Central memory CD8-positive, alpha-beta T cell (primary cell): ENCODE results near the gene ETFRF1.

Experiments used
- ATAC-seq: fragments of 150-1000 bp; cut with Tn5 transposase; replicated peaks from 2 replicates; pipeline ENCODE4 v1.10.0; 2022; ENCODE audit warnings: mild to moderate bottlenecking, moderate FRiP score, moderate number of reproducible peaks; ENCODE audit not compliant: poor library complexity, severe bottlenecking; ENCODE audit errors: extremely low read depth
- DNase-seq, 2 donors: peaks; one replicate each; pipeline ENCODE4 v3.0.0; 2021; ENCODE audit warnings: low spot score in 2 of 2
- H3K27ac Mint-ChIP-seq: one replicate; pipeline ENCODE4 v1.8.0; 2022; ENCODE audit warnings: low read depth, mild to moderate bottlenecking, moderate library complexity, mixed read lengths
- H3K27me3 Mint-ChIP-seq: one replicate; pipeline ENCODE4 v1.8.0; 2022; ENCODE audit warnings: mixed read lengths
- H3K36me3 Mint-ChIP-seq: one replicate; pipeline ENCODE4 v1.8.0; 2022; ENCODE audit warnings: mild to moderate bottlenecking, moderate library complexity, mixed read lengths; ENCODE audit not compliant: insufficient read depth
- H3K4me1 Mint-ChIP-seq: one replicate; pipeline ENCODE4 v1.8.0; 2022; ENCODE audit warnings: mixed read lengths
- H3K4me3 Mint-ChIP-seq: one replicate; pipeline ENCODE4 v1.8.0; 2022; ENCODE audit warnings: mild to moderate bottlenecking, moderate library complexity, mixed read lengths
- H3K9me3 Mint-ChIP-seq: one replicate; pipeline ENCODE4 v1.8.0; 2022; ENCODE audit warnings: mixed read lengths

The ETFRF1 gene, protein sequence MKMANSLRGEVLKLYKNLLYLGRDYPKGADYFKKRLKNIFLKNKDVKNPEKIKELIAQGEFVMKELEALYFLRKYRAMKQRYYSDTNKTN

DNA sequence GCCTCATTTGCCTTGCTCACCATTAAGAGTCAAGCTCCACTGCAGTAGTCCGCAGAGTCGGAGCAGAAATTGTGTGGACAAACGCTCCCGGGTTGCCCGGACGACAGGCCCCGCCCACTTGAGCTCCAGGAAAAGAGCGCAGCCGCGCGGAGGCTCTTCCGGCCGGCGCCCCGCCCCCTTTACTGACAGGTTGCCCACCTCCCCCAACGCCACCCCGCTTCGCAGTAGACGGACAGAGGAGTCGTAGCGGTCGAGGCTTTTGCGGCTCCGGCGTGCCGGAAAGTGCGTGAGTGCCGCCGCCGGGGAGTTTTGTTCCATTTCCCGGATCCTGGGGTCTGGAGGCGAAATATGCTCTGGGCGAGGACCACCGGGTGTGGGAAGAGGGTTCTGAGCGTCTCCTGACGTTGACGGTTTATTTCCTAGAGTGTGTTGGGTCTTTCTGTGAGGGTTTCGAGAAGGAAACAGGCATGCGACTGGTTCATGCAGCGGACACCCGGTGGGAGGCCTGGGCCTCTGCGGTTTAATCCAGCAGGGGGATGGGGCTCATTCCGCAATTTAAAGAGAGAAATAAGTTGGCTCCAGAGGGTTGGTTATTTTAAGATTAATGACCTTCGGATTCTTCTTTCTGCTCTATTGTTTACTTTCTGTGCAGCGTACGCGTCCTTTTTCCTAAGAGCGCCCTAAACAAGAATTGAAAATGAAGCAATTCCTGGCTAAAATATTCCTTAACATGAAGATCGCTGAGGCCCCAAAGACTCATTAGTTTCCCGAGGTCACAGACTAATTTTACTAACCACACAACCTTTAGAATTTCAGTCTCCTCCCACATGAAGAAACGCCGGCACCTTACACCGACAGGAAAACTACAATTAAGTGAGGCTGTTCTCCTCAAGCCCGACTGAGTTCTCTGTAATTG is at the start of gene ETFRF1, which contains the start of gene DNAI7:
Gene ETFRF1 (plus strand): TSS at position 182 of the 916 bp plus-strand sequence. CDS start 8,720 bp downstream, outside the sequence.
Gene DNAI7 (minus strand): TSS at position 105 of the 916 bp plus-strand sequence. CDS start 82 bp downstream, at position 23.
- no peaks in the 10 kb centered on the region for H3K27me3 Mint-ChIP-seq
- DNase-seq (peak; percentile 94 to 98), ATAC-seq (peak; percentile 90)
- H3K4me3 Mint-ChIP-seq: peak within 1 kb of the TSS; percentile 96
- peaks cover 28% of the 10 kb centered on the region for H3K4me1 Mint-ChIP-seq
- peak within 1 kb of the TSS; percentile 99 for H3K27ac Mint-ChIP-seq
- peaks cover 15% of the 10 kb centered on the region for H3K36me3 Mint-ChIP-seq
- H3K9me3 Mint-ChIP-seq: no peaks in the 10 kb centered on the region

DNA sequence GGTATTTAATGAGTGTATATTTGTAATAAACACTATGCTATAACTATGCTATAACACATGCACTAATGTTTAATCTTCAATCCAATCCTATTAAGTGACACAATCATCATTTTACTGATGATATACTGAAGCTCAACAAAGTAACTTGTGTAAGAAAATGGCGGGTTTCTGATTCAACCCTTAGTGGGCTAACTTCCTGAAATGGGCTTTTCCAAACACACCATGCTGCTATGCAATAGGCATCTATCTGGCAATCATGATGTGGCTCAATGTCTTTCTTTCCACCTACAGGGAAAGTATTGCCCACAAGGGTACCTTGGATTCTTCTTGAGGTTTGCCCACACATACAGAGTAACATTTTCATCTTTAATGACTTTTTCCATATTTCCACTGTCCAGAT is 48.4 kb upstream of the ETFRF1 start:
- Mint-ChIP-seq H3K27me3 (no peaks in the 10 kb centered on the region), H3K9me3 (no peaks in the 10 kb centered on the region), H3K4me1 (no peaks in the 10 kb centered on the region), H3K27ac (no peak overlapping the region), H3K36me3 (no peaks in the 10 kb centered on the region), H3K4me3 (no peak overlapping the region)
- ATAC-seq (no peak), DNase-seq (no peak)

DNA sequence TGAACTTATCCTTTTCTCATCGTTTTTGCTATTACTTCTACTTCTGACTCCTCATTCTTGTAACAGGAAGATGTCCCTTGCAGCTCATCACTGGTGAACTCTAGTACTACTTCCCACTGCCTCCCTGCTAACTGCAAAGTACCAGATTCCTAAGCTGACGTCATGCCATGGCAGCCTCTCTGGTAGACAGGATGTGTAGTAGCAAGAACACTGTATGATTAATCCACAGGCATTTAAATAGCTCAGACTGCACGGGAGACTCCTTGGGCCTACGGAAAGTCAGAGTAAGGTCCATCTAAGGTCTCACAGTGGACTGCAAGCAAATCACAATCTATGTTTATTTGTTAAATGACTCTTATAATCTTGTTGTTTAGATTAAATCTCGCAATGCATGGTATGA is 43.6 kb upstream of the ETFRF1 start:
- H3K27me3 Mint-ChIP-seq: no peaks in the 10 kb centered on the region
- H3K4me1 Mint-ChIP-seq: no peaks in the 10 kb centered on the region
- no peak overlapping the region for H3K27ac Mint-ChIP-seq
- H3K4me3 Mint-ChIP-seq: no peak overlapping the region
- H3K9me3 Mint-ChIP-seq: no peaks in the 10 kb centered on the region
- DNase-seq (no peak), ATAC-seq (no peak)
- H3K36me3 Mint-ChIP-seq: no peaks in the 10 kb centered on the region

DNA sequence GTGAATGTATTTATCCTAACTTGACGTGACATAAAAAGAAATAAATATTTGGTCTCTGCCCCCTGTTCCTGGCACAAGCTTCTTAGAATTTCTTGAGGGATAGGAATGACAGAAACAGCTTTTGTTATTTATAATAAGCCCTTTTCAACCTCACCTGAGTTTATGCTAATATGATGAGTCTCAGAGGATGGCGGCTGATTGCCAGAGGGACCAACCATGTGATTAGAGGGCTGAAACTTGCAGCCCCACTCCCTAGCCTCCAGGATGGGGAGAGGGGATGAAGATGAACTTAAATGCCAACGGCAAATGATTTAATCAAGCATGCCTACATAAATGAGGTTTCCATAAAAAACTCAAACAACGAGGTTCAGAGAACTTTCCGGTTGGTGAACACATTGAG is 43.0 kb upstream of the ETFRF1 start:
- Mint-ChIP-seq H3K9me3 (no peaks in the 10 kb centered on the region), H3K4me1 (no peaks in the 10 kb centered on the region), H3K27ac (no peak overlapping the region), H3K27me3 (no peaks in the 10 kb centered on the region), H3K4me3 (no peak overlapping the region), H3K36me3 (no peaks in the 10 kb centered on the region)
- DNase-seq (no peak), ATAC-seq (no peak)

DNA sequence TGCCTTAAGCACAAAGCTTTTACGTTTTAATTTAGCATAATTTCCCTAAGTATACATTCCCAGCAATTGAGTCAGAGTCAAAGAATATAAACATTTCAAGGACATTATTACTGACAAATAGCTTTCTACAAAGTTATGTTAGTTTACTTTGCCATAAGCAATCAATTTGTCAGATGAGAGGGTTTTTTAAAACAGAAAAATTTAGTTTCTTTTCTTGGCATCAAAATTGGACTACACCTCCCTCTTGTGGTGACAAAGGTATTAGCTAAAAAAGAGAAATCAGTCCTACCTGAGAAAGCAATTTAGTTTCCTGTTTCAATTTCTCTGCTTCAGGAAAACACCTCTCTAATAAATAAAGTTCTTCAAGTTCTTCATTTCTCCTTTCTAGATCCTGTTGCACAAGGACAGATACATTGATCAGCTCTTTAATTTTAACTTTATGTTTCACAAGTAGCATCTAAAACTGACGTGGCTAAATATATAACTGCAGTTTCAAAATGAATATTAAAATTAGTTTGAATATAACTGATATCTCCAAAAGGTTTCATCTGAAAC is 39.9 kb upstream of the ETFRF1 start:
- H3K36me3 Mint-ChIP-seq: no peaks in the 10 kb centered on the region
- DNase-seq (no peak), ATAC-seq (no peak)
- no peaks in the 10 kb centered on the region for H3K27me3 Mint-ChIP-seq
- H3K4me1 Mint-ChIP-seq: no peaks in the 10 kb centered on the region
- H3K4me3 Mint-ChIP-seq: no peak overlapping the region
- peak overlapping the region; percentile 46 for H3K27ac Mint-ChIP-seq
- no peaks in the 10 kb centered on the region for H3K9me3 Mint-ChIP-seq

DNA sequence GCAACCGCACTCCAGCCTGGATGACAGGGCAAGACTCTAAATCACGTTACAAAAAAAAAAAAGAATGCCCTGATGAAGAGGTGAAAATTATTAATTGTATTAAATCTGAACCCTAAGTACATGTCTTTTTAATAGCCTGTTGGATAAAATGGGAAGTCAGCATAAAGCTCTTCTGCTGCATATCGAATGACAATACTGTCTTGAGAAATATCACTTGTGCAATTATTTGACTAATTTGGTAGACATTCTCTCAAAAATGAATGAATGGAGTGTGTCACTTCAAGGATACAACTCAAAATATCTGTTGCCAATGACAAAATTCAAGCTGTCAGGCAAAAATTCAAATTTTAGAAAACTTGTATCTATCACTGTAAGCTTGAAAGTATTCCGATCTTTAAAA is 39.0 kb upstream of the ETFRF1 start:
- Mint-ChIP-seq H3K27ac (no peak overlapping the region), H3K4me1 (no peaks in the 10 kb centered on the region), H3K4me3 (no peak overlapping the region), H3K27me3 (no peaks in the 10 kb centered on the region), H3K9me3 (no peaks in the 10 kb centered on the region), H3K36me3 (no peaks in the 10 kb centered on the region)
- ATAC-seq (no peak), DNase-seq (no peak)

DNA sequence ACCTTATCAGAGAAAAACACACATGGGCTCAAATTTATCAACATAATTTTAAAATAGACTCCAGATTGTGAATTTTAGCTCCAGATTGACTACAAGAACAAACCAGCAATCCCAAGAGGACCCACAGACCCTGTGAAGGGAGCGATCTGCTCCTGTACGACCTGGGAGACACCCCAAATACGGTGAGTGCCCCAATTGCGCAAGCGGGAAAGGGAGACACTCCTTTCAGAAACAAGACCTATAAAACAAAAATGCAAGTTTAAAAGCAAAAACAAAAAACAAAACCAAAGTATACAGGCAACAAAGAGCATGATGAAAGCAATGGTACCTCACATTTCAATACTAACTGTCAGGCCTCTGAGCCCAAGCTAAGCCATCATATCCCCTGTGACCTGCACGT is 32.2 kb upstream of the ETFRF1 start:
- Mint-ChIP-seq H3K4me1 (no peaks in the 10 kb centered on the region), H3K27ac (no peak overlapping the region), H3K4me3 (no peak overlapping the region), H3K9me3 (no peaks in the 10 kb centered on the region), H3K36me3 (no peaks in the 10 kb centered on the region), H3K27me3 (no peaks in the 10 kb centered on the region)
- no peak for ATAC-seq
- DNase-seq: no peak

DNA sequence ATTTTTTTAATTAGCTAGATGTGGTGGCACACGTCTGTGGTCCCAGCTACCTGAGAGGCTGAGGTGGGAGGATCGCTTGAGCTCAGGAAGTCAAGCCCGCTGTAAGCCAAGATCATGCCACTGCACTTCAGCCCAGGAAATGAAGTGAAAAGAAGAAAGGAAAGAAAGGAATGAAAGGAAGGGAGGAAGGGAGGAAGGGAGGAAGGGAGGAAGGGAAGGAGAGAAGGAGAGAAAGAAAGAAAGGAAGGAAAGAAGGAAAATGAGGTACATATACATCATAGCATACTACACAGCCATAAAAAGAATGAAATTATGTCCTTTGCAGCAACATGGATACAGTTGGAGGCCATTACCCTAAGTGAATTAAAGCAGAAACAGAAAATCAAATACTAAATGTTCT is 12.3 kb upstream of the ETFRF1 start:
- no peak overlapping the region for H3K4me3 Mint-ChIP-seq
- peaks cover 19% of the 10 kb centered on the region for H3K27me3 Mint-ChIP-seq
- no peaks in the 10 kb centered on the region for H3K9me3 Mint-ChIP-seq
- H3K27ac Mint-ChIP-seq: no peak overlapping the region
- H3K4me1 Mint-ChIP-seq: peaks cover 14% of the 10 kb centered on the region
- ATAC-seq (no peak), DNase-seq (no peak)
- H3K36me3 Mint-ChIP-seq: peaks cover 4% of the 10 kb centered on the region

DNA sequence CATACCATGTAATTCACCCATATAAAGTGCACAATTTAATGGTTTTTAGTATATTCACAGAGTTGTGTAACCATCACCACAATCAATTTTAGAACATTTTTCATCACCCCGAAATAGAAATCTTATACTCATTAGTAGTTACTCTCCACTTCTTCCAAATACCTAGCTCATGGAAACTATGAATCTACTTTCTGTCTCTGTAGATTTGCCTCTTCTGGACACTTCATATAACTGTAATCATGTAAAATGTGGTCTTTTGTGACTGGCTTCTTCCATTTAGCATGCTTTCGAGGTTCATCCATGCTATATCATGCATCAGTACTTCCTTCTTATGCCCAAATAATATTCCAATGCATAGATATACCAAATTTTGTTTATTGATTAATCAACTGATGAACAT is 10.9 kb upstream of the ETFRF1 start:
- DNase-seq (no peak), ATAC-seq (no peak)
- no peaks in the 10 kb centered on the region for H3K9me3 Mint-ChIP-seq
- H3K27ac Mint-ChIP-seq: no peak overlapping the region
- no peak overlapping the region for H3K4me3 Mint-ChIP-seq
- H3K36me3 Mint-ChIP-seq: peaks cover 4% of the 10 kb centered on the region
- peaks cover 6% of the 10 kb centered on the region for H3K27me3 Mint-ChIP-seq
- H3K4me1 Mint-ChIP-seq: peaks cover 14% of the 10 kb centered on the region

DNA sequence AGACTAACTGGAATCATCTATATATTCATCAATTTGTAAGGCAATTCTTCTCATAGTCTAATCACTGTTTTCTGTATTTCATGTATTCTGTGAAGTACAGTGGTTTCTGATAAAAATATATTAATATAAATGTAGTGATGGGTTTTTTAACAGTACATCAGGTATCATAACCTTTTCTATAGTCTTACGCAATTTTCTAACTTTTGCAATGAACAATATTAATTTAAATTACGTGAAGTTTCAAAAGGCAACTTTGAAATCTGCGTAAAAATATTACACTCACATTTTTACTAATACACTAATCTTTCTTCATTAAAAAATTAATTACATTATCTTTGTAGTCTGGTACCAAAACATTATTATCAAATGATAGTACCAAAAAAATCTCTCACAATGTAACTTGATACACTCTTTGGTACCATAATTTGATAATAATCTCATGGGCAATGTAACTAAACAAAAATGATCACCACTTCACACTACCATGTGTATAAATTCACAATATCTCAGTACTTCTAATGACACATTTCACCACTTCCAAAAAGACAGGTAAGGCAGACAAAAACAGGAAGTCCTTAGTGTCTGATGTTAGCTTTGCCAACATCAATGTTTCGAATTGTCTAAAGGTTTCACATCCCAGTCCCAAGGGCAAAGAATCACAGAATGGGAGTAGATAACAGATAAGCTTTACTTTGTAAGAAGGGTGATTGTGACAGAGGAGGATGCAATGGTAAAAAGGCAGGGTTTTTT is 8.8 kb upstream of the ETFRF1 start:
- DNase-seq (no peak), ATAC-seq (peak; percentile 70)
- H3K4me3 Mint-ChIP-seq: peak overlapping the region; percentile 68
- H3K27ac Mint-ChIP-seq: peak overlapping the region; percentile 77
- H3K36me3 Mint-ChIP-seq: peaks cover 4% of the 10 kb centered on the region
- H3K9me3 Mint-ChIP-seq: no peaks in the 10 kb centered on the region
- H3K27me3 Mint-ChIP-seq: no peaks in the 10 kb centered on the region
- H3K4me1 Mint-ChIP-seq: peaks cover 14% of the 10 kb centered on the region

DNA sequence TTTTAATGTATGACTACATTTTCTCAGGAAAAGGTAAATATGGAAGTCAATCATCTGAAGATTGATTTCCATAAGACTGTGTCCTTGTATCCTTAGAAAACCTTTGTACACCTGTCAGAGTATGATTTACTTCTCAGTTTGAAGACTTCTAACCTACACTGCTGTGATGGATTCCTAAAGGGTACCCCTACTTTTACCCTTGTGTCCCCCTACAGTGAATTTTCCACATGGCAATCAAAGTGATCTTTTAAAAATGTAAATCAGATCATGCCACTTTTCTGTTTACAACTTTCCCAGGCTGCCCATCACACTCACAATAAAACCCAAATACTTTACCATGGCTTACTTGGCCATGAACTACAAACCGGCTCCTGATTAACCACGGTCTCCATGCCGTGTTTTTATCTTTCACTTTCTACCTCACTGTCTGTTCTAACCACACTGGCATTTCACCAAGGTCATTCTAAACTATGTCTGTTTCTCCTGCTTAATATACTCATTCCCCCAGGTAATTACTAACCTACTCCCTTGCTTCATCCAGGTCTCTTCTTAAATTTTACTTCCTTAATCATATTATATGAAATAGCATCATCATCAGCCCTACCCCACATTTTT is 8.1 kb upstream of the ETFRF1 start:
- Mint-ChIP-seq H3K27ac (peak overlapping the region; percentile 77), H3K4me1 (peaks cover 14% of the 10 kb centered on the region), H3K27me3 (no peaks in the 10 kb centered on the region), H3K36me3 (peaks cover 4% of the 10 kb centered on the region), H3K9me3 (no peaks in the 10 kb centered on the region), H3K4me3 (peak overlapping the region; percentile 68)
- DNase-seq (no peak), ATAC-seq (peak; percentile 89)

DNA sequence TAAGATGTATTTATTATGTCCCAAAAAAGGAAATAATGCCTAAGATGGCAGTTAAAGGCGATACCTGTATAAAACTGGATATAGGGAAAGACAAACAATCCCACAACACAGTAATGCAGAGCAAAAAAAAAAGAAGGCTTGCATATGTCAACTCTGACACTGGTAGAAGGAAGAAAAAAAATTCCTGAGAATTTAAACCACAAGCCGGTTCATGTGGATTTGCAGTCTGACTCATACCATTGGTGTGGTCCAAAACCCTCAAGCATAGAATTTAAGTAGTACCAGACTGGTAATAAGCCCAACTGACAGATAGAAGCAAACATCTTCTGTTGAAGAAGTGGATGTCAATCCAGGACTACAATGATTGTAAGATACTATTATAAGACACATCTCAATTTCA is 7.3 kb upstream of the ETFRF1 start:
- no peaks in the 10 kb centered on the region for H3K27me3 Mint-ChIP-seq

More for the DNA sequence above, 7.3 kb upstream of the ETFRF1 start:
- H3K27ac Mint-ChIP-seq: no peak overlapping the region
- ATAC-seq (no peak), DNase-seq (no peak)
- H3K4me1 Mint-ChIP-seq: peaks cover 14% of the 10 kb centered on the region
- peaks cover 4% of the 10 kb centered on the region for H3K36me3 Mint-ChIP-seq
- no peaks in the 10 kb centered on the region for H3K9me3 Mint-ChIP-seq
- H3K4me3 Mint-ChIP-seq: no peak overlapping the region
